ENCODE results near the gene CASZ1. TPM values are rescaled to one million over a fixed set of nuclear protein-coding genes. Genes with fewer than 3 reads are reported as not detected.

CASZ1 gene
- total RNA-seq, 1 experiment from 2014 or later, result 3.9 TPM

DNA sequence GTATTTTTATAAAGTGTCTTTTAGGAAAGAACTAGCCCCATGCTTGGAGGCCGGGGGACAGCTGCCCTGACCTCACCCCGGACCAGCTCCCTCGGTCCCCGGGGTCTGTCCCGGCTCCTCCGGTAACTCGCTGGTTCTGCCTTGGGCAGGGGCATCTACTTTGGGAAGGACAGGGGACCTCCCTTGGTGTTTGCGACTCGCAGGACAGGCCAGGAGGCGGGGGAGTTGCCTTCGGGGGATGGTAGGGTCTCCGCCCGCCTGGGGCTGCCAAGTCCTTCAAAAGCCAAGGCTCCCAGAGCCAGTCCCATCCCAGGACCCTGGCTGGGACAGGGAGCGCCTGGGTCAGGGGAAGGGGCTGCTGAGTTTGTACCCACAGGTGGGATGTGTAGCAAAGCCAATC lies 163.8 kb downstream of the CASZ1 start:
- H3K9ac ChIP-seq (ENCODE audit: extremely low read depth, insufficient read length, low read length), result no peak overlapping the region
- H3K56ac ChIP-seq (ENCODE audit: insufficient read length, low read depth, low read length), result no peak overlapping the region
- no peak overlapping the region for H3K4ac ChIP-seq (ENCODE audit: low read depth, low read length)
- H4K91ac ChIP-seq (ENCODE audit: insufficient read length, low read depth, low read length), result no peak overlapping the region
- no peak overlapping the region for H3K14ac ChIP-seq (ENCODE audit: insufficient read depth, low read length)
- H3K9me3 ChIP-seq (ENCODE audit: control insufficient read depth, low read depth, low read length), result no peaks in the 10 kb centered on the region
- no peaks in the 10 kb centered on the region for H3K79me1 ChIP-seq (ENCODE audit: insufficient read depth, low read depth, low read length, poor library complexity, severe bottlenecking)
- H2AK5ac ChIP-seq (ENCODE audit: insufficient read length, low read length), result no peak overlapping the region
- H3K18ac ChIP-seq (ENCODE audit: insufficient read length, low read depth, low read length), result no peak overlapping the region
- WGBS (ENCODE audit: extremely low coverage, insufficient read length, low lambda C conversion rate), result no CpG with 5 or more reads among the region's 14 CpGs
- no peak overlapping the region for H2BK120ac ChIP-seq (ENCODE audit: low read depth, low read length, poor library complexity, severe bottlenecking)
- no peak overlapping the region for H3K27ac Mint-ChIP-seq
- no peak overlapping the region for H2BK5ac ChIP-seq (ENCODE audit: insufficient read length, low read length)
- H2BK12ac ChIP-seq (ENCODE audit: insufficient read length, low read depth, low read length), result no peak overlapping the region
- H3K4me1 ChIP-seq (ENCODE audit: insufficient read depth, low read length), result no peaks in the 10 kb centered on the region; the same call in 1 of the 2 replicates
- H4K8ac ChIP-seq (replicated peaks; ENCODE audit: insufficient read length, low read depth, low read length), result no peak overlapping the region
- H3K27me3 ChIP-seq (ENCODE audit: insufficient read depth, low read length), result no peaks in the 10 kb centered on the region
- H2BK20ac ChIP-seq (ENCODE audit: low read depth, low read length, poor library complexity, severe bottlenecking), result no peak overlapping the region
- TF ChIP-seq, protein P1, sequence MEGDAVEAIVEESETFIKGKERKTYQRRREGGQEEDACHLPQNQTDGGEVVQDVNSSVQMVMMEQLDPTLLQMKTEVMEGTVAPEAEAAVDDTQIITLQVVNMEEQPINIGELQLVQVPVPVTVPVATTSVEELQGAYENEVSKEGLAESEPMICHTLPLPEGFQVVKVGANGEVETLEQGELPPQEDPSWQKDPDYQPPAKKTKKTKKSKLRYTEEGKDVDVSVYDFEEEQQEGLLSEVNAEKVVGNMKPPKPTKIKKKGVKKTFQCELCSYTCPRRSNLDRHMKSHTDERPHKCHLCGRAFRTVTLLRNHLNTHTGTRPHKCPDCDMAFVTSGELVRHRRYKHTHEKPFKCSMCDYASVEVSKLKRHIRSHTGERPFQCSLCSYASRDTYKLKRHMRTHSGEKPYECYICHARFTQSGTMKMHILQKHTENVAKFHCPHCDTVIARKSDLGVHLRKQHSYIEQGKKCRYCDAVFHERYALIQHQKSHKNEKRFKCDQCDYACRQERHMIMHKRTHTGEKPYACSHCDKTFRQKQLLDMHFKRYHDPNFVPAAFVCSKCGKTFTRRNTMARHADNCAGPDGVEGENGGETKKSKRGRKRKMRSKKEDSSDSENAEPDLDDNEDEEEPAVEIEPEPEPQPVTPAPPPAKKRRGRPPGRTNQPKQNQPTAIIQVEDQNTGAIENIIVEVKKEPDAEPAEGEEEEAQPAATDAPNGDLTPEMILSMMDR (conservative IDR thresholded peaks at IDR 0.05), result no peak
- H3K27ac ChIP-seq (ENCODE audit: insufficient read length, low read depth, low read length), result no peak overlapping the region
- no peak overlapping the region for H2AFZ ChIP-seq (ENCODE audit: low read length)
- H3T11ph ChIP-seq (ENCODE audit: low read length), result no peak overlapping the region
- H4K20me1 ChIP-seq (ENCODE audit: control insufficient read depth, insufficient read depth, insufficient read length), result no peaks in the 10 kb centered on the region
- H3K23ac ChIP-seq (ENCODE audit: insufficient read length, low read depth, low read length), result no peak overlapping the region
- H3K4me3 Mint-ChIP-seq, result no peak overlapping the region
- no peak for DNase-seq
- H4K5ac ChIP-seq (ENCODE audit: insufficient read length, low read depth, low read length), result no peak overlapping the region
- peaks cover 5% of the 10 kb centered on the region for H3K27me3 Mint-ChIP-seq (ENCODE audit: low read depth)
- H3K4me1 Mint-ChIP-seq, result peaks cover 24 to 42% of the 10 kb centered on the region in 2 experiments
- H3K4me2 ChIP-seq (ENCODE audit: insufficient read depth, insufficient read length, low read length), result no peak overlapping the region
- H3K79me2 ChIP-seq (ENCODE audit: insufficient read depth, low read length), result no peaks in the 10 kb centered on the region
- peaks cover 3 to 6% (median 5%) of the 10 kb centered on the region in 3 experiments; a peak in 3 of 7 replicates for H3K36me3 Mint-ChIP-seq (ENCODE audit: insufficient read depth in 1 of 3, low read depth in 3 of 3)
- no peaks in the 10 kb centered on the region for H3K9me3 Mint-ChIP-seq
- H2BK15ac ChIP-seq (ENCODE audit: low read depth, low read length), result no peak overlapping the region
- no peaks in the 10 kb centered on the region for H3K23me2 ChIP-seq (ENCODE audit: insufficient read length, low read depth, low read length, poor library complexity, severe bottlenecking)

Measured in H9 (cell line).